A204.1 (cell line): ENCODE results near the gene AARS2.

Experiments used
- FAIRE-seq: peaks from 2 replicates; lab custom pipeline; 2012; peaks lifted over from hg19 to GRCh38; lab: Jason Lieb, UNC

Gene AARS2

GRCh38 chr6:44262467-44263353 is 50.4 kb downstream of the AARS2 start:
- no peak for FAIRE-seq

GRCh38 chr6:44261581-44261980 is 51.6 kb downstream of the AARS2 start:
- FAIRE-seq, result no peak

- no peak for FAIRE-seq
These were observed 52.5 kb downstream of the AARS2 start for GRCh38 chr6:44260451-44261297.

GRCh38 chr6:44260011-44260410 is 53.1 kb downstream of the AARS2 start:
- no peak for FAIRE-seq

GRCh38 chr6:44258921-44259320 is 54.2 kb downstream of the AARS2 start:
- FAIRE-seq, result no peak

GRCh38 chr6:44258325-44258863 is 54.8 kb downstream of the AARS2 start:
- FAIRE-seq, result no peak

GRCh38 chr6:44257753-44258324 is 55.3 kb downstream of the AARS2 start:
- FAIRE-seq, result no peak

GRCh38 chr6:44257025-44257752 is 56.0 kb downstream of the AARS2 start, which contains the start of gene SLC35B2:
SLC35B2 (minus strand) TSS chr6:44257528; CDS start chr6:44257410, 118 bp downstream.
- FAIRE-seq, result no peak

GRCh38 chr6:44256775-44257024 is 56.4 kb downstream of the AARS2 start:
- no peak for FAIRE-seq

GRCh38 chr6:44255871-44256774 is 57.0 kb downstream of the AARS2 start:
- no peak for FAIRE-seq

GRCh38 chr6:44255105-44255808 is 57.9 kb downstream of the AARS2 start:
- FAIRE-seq, result no peak

- no peak for FAIRE-seq
These were observed 58.7 kb downstream of the AARS2 start for GRCh38 chr6:44254191-44255104.

GRCh38 chr6:44253307-44254101 is 59.6 kb downstream of the AARS2 start:
- FAIRE-seq, result no peak

GRCh38 chr6:44251576-44252524 is 61.3 kb downstream of the AARS2 start:
- no peak for FAIRE-seq

- no peak for FAIRE-seq
These were observed 62.4 kb downstream of the AARS2 start for GRCh38 chr6:44250718-44251123.

GRCh38 chr6:44250067-44250717 is 63.0 kb downstream of the AARS2 start:
- no peak for FAIRE-seq
